ENCODE data around the gene DNTTIP2. TPM values are rescaled to one million over a fixed set of nuclear protein-coding genes. Genes with fewer than 3 reads are reported as not detected.
"Not testable (repeated sequence)": the region's sequence is repeated elsewhere in the genome, so short reads cannot be mapped to it uniquely, and the experiment has no call there.

DNTTIP2 gene
- total RNA-seq, 1 experiment from 2014 or later: 39.9 TPM

GRCh38 chr1:93874025-93874651, 4.9 kb downstream of the DNTTIP2 start:
- H3K27ac Mint-ChIP-seq (ENCODE audit: unreplicated experiment): no peak overlapping the region
- H3K4me1 ChIP-seq: no peaks in the 10 kb centered on the region
- H3K4me1 Mint-ChIP-seq (ENCODE audit: low read depth, unreplicated experiment): peaks cover 10% of the 10 kb centered on the region
- POLR2A ChIA-PET: no interaction called here
- H3K4me3 Mint-ChIP-seq (ENCODE audit: unreplicated experiment): no peak overlapping the region
- H3K27me3 Mint-ChIP-seq (ENCODE audit: insufficient read depth, unreplicated experiment): no peaks in the 10 kb centered on the region
- CTCF ChIA-PET: no interaction called here
- H3K9me3 ChIP-seq: no peaks in the 10 kb centered on the region
- DNase-seq: peak in 1 of 2 experiments; percentile 18
- no peak overlapping the region for H3K4me3 ChIP-seq (ENCODE audit: low read depth, low read length)
- H3K36me3 Mint-ChIP-seq (ENCODE audit: insufficient read depth, unreplicated experiment): peaks cover 72% of the 10 kb centered on the region
- H3K27me3 ChIP-seq (replicated peaks; ENCODE audit: control insufficient read depth, insufficient read depth, low read length): no peaks in the 10 kb centered on the region
- TF ChIP-seq, protein P1, sequence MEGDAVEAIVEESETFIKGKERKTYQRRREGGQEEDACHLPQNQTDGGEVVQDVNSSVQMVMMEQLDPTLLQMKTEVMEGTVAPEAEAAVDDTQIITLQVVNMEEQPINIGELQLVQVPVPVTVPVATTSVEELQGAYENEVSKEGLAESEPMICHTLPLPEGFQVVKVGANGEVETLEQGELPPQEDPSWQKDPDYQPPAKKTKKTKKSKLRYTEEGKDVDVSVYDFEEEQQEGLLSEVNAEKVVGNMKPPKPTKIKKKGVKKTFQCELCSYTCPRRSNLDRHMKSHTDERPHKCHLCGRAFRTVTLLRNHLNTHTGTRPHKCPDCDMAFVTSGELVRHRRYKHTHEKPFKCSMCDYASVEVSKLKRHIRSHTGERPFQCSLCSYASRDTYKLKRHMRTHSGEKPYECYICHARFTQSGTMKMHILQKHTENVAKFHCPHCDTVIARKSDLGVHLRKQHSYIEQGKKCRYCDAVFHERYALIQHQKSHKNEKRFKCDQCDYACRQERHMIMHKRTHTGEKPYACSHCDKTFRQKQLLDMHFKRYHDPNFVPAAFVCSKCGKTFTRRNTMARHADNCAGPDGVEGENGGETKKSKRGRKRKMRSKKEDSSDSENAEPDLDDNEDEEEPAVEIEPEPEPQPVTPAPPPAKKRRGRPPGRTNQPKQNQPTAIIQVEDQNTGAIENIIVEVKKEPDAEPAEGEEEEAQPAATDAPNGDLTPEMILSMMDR (IDR thresholded peaks at IDR 0.05; ENCODE audit: insufficient read depth in 1 of 2, low read depth in 1 of 2, low read length in 1 of 2, severe bottlenecking in 1 of 2, unreplicated experiment in 1 of 2): peak in 1 of 2 experiments; percentile 60
- H3K9me3 Mint-ChIP-seq (ENCODE audit: unreplicated experiment): no peaks in the 10 kb centered on the region
- BruUV-seq (replicated peaks): no TSS peak
- intact Hi-C loops (cut with micrococcal nuclease; ENCODE audit: unreplicated experiment): loop anchor here (1.0 kb wide), 2 partner anchors 27 to 245 kb away; no protein-coding TSS in a partner anchor
- no peaks in the 10 kb centered on the region for H3K36me3 ChIP-seq (ENCODE audit: control insufficient read depth, insufficient read depth, low read length)

DNA sequence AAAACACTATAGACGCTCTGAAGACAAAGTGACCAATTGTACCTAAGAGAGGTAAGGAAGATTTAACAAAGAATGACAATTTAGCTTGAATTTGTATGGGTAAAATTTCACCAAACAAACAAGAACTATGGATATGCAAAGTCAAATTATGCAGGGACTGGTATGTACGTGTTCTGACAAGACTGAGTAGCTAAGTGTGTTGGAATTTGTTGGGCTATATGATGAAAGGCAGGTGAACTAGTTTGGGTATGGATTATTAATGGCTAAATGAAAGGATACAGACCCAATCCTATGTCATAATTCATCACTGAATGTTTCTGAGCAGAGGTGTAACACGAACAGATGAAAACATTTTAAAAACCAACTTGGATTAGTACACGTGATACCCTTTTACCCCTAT, 7.6 kb downstream of the DNTTIP2 start:
- TF ChIP-seq, protein P1 (IDR thresholded peaks at IDR 0.05; ENCODE audit: insufficient read depth in 1 of 2, low read depth in 1 of 2, low read length in 1 of 2, severe bottlenecking in 1 of 2, unreplicated experiment in 1 of 2): no peak
- BruUV-seq (replicated peaks): no TSS peak

GRCh38 chr1:93869653-93870052, 9.4 kb downstream of the DNTTIP2 start:
- no TSS peak for BruUV-seq (replicated peaks)
- Histone ChIP-seq H3K9me3 (no peaks in the 10 kb centered on the region), H3K27me3 (replicated peaks; ENCODE audit: control insufficient read depth, insufficient read depth, low read length) (no peaks in the 10 kb centered on the region), H3K4me1 (no peaks in the 10 kb centered on the region), H3K36me3 (ENCODE audit: control insufficient read depth, insufficient read depth, low read length) (no peaks in the 10 kb centered on the region), H3K4me3 (ENCODE audit: low read depth, low read length) (no peak overlapping the region)
- TF ChIP-seq, protein P1 (IDR thresholded peaks at IDR 0.05; ENCODE audit: insufficient read depth in 1 of 2, low read depth in 1 of 2, low read length in 1 of 2, severe bottlenecking in 1 of 2, unreplicated experiment in 1 of 2): no peak
- no peak for DNase-seq
- H3K4me1 Mint-ChIP-seq (ENCODE audit: low read depth, unreplicated experiment): no peaks in the 10 kb centered on the region
- H3K9me3 Mint-ChIP-seq (ENCODE audit: unreplicated experiment): no peaks in the 10 kb centered on the region
- ChIA-PET CTCF (no interaction called here), POLR2A (no interaction called here)
- H3K36me3 Mint-ChIP-seq (ENCODE audit: insufficient read depth, unreplicated experiment): peaks cover 54% of the 10 kb centered on the region
- intact Hi-C loops (cut with micrococcal nuclease; ENCODE audit: unreplicated experiment): no loop called here
- H3K27me3 Mint-ChIP-seq (ENCODE audit: insufficient read depth, unreplicated experiment): no peaks in the 10 kb centered on the region
- no peak overlapping the region for H3K4me3 Mint-ChIP-seq (ENCODE audit: unreplicated experiment)
- no peak overlapping the region for H3K27ac Mint-ChIP-seq (ENCODE audit: unreplicated experiment)

More for the DNA sequence above, 7.6 kb downstream of the DNTTIP2 start:
- Histone ChIP-seq H3K4me1 (no peaks in the 10 kb centered on the region), H3K27me3 (replicated peaks; ENCODE audit: control insufficient read depth, insufficient read depth, low read length) (no peaks in the 10 kb centered on the region), H3K9me3 (no peaks in the 10 kb centered on the region), H3K4me3 (ENCODE audit: low read depth, low read length) (no peak overlapping the region), H3K36me3 (ENCODE audit: control insufficient read depth, insufficient read depth, low read length) (no peaks in the 10 kb centered on the region)
- no peaks in the 10 kb centered on the region for H3K9me3 Mint-ChIP-seq (ENCODE audit: unreplicated experiment)
- no peak overlapping the region for H3K27ac Mint-ChIP-seq (ENCODE audit: unreplicated experiment)
- peaks cover 5% of the 10 kb centered on the region for H3K4me1 Mint-ChIP-seq (ENCODE audit: low read depth, unreplicated experiment)
- H3K36me3 Mint-ChIP-seq (ENCODE audit: insufficient read depth, unreplicated experiment): peaks cover 64% of the 10 kb centered on the region
- CTCF ChIA-PET: no interaction called here
- POLR2A ChIA-PET: no interaction called here
- H3K27me3 Mint-ChIP-seq (ENCODE audit: insufficient read depth, unreplicated experiment): no peaks in the 10 kb centered on the region
- H3K4me3 Mint-ChIP-seq (ENCODE audit: unreplicated experiment): no peak overlapping the region
- intact Hi-C loops (cut with micrococcal nuclease; ENCODE audit: unreplicated experiment): no loop called here
- DNase-seq: no peak

GRCh38 chr1:93868492-93868891, 10.5 kb downstream of the DNTTIP2 start:
- intact Hi-C loops (cut with micrococcal nuclease; ENCODE audit: unreplicated experiment); H3K27ac Mint-ChIP-seq (ENCODE audit: unreplicated experiment); H3K4me1 Mint-ChIP-seq (ENCODE audit: low read depth, unreplicated experiment); H3K4me3 ChIP-seq (ENCODE audit: low read depth, low read length); POLR2A ChIA-PET; H3K9me3 ChIP-seq; H3K4me1 ChIP-seq; H3K36me3 ChIP-seq (ENCODE audit: control insufficient read depth, insufficient read depth, low read length); H3K27me3 Mint-ChIP-seq (ENCODE audit: insufficient read depth, unreplicated experiment); DNase-seq; CTCF ChIA-PET; H3K4me3 Mint-ChIP-seq (ENCODE audit: unreplicated experiment); H3K9me3 Mint-ChIP-seq (ENCODE audit: unreplicated experiment); BruUV-seq (replicated peaks); H3K27me3 ChIP-seq (replicated peaks; ENCODE audit: control insufficient read depth, insufficient read depth, low read length): not testable (repeated sequence)
- peaks cover 42% of the 10 kb centered on the region for H3K36me3 Mint-ChIP-seq (ENCODE audit: insufficient read depth, unreplicated experiment)

Data from Caco-2 (cell line).